Neural progenitor cell (in vitro differentiated cells): ENCODE results near the gene PLEKHO1. TPM values are rescaled to one million over a fixed set of nuclear protein-coding genes. Genes with fewer than 3 reads are reported as not detected.

Source experiments
- DNase-seq: peaks from one replicate; pipeline ENCODE4 v3.0.0-alpha.2; 2016; ENCODE audit warnings: low spot score
- H2AFZ ChIP-seq: fragments of 200-600 bp; sonication (generic); replicated peaks from 2 replicates; pipeline ENCODE4 v1.6.1; 2016; ENCODE audit warnings: antibody characterized with exemption
- H3F3A ChIP-seq: fragments of 200-600 bp; sonication (generic); 2 replicates; pipeline ENCODE4 v1.6.1; 2016; ENCODE audit warnings: antibody characterized with exemption, low read depth
- H3K27ac ChIP-seq: fragments of 200-600 bp; sonication (generic); 2 replicates; pipeline ENCODE4 v1.5.1; 2016; ENCODE audit warnings: mild to moderate bottlenecking
- H3K27me3 ChIP-seq: fragments of 200-600 bp; sonication (generic); 2 replicates; pipeline ENCODE4 v1.6.1; 2016; ENCODE audit warnings: mild to moderate bottlenecking, moderate library complexity
- H3K36me3 ChIP-seq: fragments of 200-600 bp; sonication (generic); 2 replicates; pipeline ENCODE4 v1.5.1; 2016
- H3K4me1 ChIP-seq: fragments of 200-600 bp; sonication (generic); 2 replicates; pipeline ENCODE4 v1.6.1; 2016; ENCODE audit warnings: mixed run types
- H3K4me2 ChIP-seq: fragments of 200-600 bp; sonication (generic); 2 replicates; pipeline ENCODE4 v1.6.1; 2016
- H3K4me3 ChIP-seq: fragments of 200-600 bp; sonication (generic); 2 replicates; pipeline ENCODE4 v1.5.1; 2016
- H3K79me2 ChIP-seq: fragments of 200-600 bp; sonication (generic); 2 replicates; pipeline ENCODE4 v1.6.1; 2016; ENCODE audit warnings: low read depth
- H3K9ac ChIP-seq: fragments of 200-600 bp; sonication (generic); 2 replicates; pipeline ENCODE4 v1.6.1; 2016
- H3K9me3 ChIP-seq: fragments of 200-600 bp; sonication (generic); 2 replicates; pipeline ENCODE4 v1.5.1; 2016; ENCODE audit warnings: low read depth
- H4K20me1 ChIP-seq: fragments of 200-600 bp; sonication (generic); 2 replicates; pipeline ENCODE4 v1.6.1; 2016; ENCODE audit warnings: low read depth
- H3K27ac Mint-ChIP-seq: 3 replicates; pipeline ENCODE4 v1.8.0; 2021; ENCODE audit warnings: mixed read lengths
- H3K27me3 Mint-ChIP-seq: 2 replicates; pipeline ENCODE4 v1.8.0; 2022; ENCODE audit warnings: low read depth, mild to moderate bottlenecking, inconsistent platforms, moderate library complexity, mixed read lengths; ENCODE audit not compliant: insufficient read depth
- H3K36me3 Mint-ChIP-seq: 3 replicates; pipeline ENCODE4 v1.8.0; 2021; ENCODE audit warnings: mixed read lengths
- H3K4me1 Mint-ChIP-seq: 3 replicates; pipeline ENCODE4 v1.8.0; 2021; ENCODE audit warnings: mixed read lengths
- H3K4me3 Mint-ChIP-seq: 3 replicates; pipeline ENCODE4 v1.8.0; 2021; ENCODE audit warnings: mild to moderate bottlenecking, moderate library complexity, mixed read lengths
- H3K9me3 Mint-ChIP-seq: 3 replicates; pipeline ENCODE4 v1.8.0; 2020; ENCODE audit warnings: mixed read lengths
- CTCF ChIP-seq: fragments of 200-600 bp; sonication (generic); IDR thresholded peaks from 2 replicates; pipeline ENCODE4 v1.5.1; 2017; ENCODE audit warnings: antibody characterized with exemption, mild to moderate bottlenecking
- EZH2 ChIP-seq: fragments of 200-600 bp; sonication (generic); IDR thresholded peaks from 2 replicates; pipeline ENCODE4 v1.6.1; 2017; ENCODE audit warnings: antibody characterized with exemption, mild to moderate bottlenecking, moderate library complexity
- EZH2phosphoT487 ChIP-seq: fragments of 200-600 bp; sonication (generic); IDR thresholded peaks from 2 replicates; pipeline ENCODE4 v1.6.1; 2017; ENCODE audit warnings: antibody characterized with exemption
- total RNA-seq: library from RNA; depleted of rRNA; stranded (reverse); fragments of >200 nt; gene quantifications from 2 replicates; pipeline ENCODE4 v1.2.3, GENCODE V29; 2015; ENCODE audit warnings: low replicate concordance

PLEKHO1 gene
- total RNA-seq, 1 donor from 2014 or later, result 39.3 TPM

- Histone ChIP-seq H2AFZ (no peak overlapping the region), H3K4me3 (no peak overlapping the region), H3K4me1 (no peaks in the 10 kb centered on the region), H3K27me3 (no peaks in the 10 kb centered on the region), H3F3A (no peaks in the 10 kb centered on the region), H3K4me2 (no peak overlapping the region), H3K9me3 (no peaks in the 10 kb centered on the region), H4K20me1 (no peaks in the 10 kb centered on the region), H3K79me2 (no peaks in the 10 kb centered on the region), H3K9ac (no peak overlapping the region), H3K36me3 (peaks cover 5% of the 10 kb centered on the region), H3K27ac (no peak overlapping the region)
- no peaks in the 10 kb centered on the region for H3K27me3 Mint-ChIP-seq
- H3K27ac Mint-ChIP-seq, result no peak overlapping the region
- no peak for DNase-seq
- no peak overlapping the region for H3K4me3 Mint-ChIP-seq
- no peaks in the 10 kb centered on the region for H3K4me1 Mint-ChIP-seq
- H3K9me3 Mint-ChIP-seq, result peaks cover 16% of the 10 kb centered on the region
- peaks cover 39% of the 10 kb centered on the region for H3K36me3 Mint-ChIP-seq
- TF ChIP-seq CTCF, result no peak
Observed at GRCh38 chr1:150109586-150109985, 40.1 kb upstream of the PLEKHO1 start.

GRCh38 chr1:150110116-150110515, 39.6 kb upstream of the PLEKHO1 start:
- Mint-ChIP-seq H3K4me1 (no peaks in the 10 kb centered on the region), H3K4me3 (no peak overlapping the region), H3K36me3 (peaks cover 38% of the 10 kb centered on the region), H3K27ac (no peak overlapping the region), H3K27me3 (no peaks in the 10 kb centered on the region), H3K9me3 (peaks cover 16% of the 10 kb centered on the region)
- Histone ChIP-seq H3K4me2 (no peak overlapping the region), H3K4me3 (no peak overlapping the region), H2AFZ (no peak overlapping the region), H3K27me3 (no peaks in the 10 kb centered on the region), H3K4me1 (no peaks in the 10 kb centered on the region), H3F3A (no peaks in the 10 kb centered on the region), H4K20me1 (no peaks in the 10 kb centered on the region), H3K79me2 (no peaks in the 10 kb centered on the region), H3K36me3 (peaks cover 4% of the 10 kb centered on the region), H3K9me3 (peaks cover 2% of the 10 kb centered on the region), H3K9ac (no peak overlapping the region), H3K27ac (no peak overlapping the region)
- no peak for DNase-seq
- TF ChIP-seq EZH2 (no peak), CTCF (no peak), EZH2phosphoT487 (no peak)

- no peak overlapping the region for H3K27ac Mint-ChIP-seq
- H3K4me1 ChIP-seq, result no peaks in the 10 kb centered on the region
- H3K4me1 Mint-ChIP-seq, result no peaks in the 10 kb centered on the region
- H3K27ac ChIP-seq, result no peak overlapping the region
- no peaks in the 10 kb centered on the region for H3F3A ChIP-seq
- H3K4me3 ChIP-seq, result no peak overlapping the region
- peaks cover 4% of the 10 kb centered on the region for H3K9me3 ChIP-seq
- peaks cover 4% of the 10 kb centered on the region for H3K36me3 ChIP-seq
- H3K36me3 Mint-ChIP-seq, result peaks cover 37% of the 10 kb centered on the region
- H3K27me3 Mint-ChIP-seq, result no peaks in the 10 kb centered on the region
- no peak overlapping the region for H2AFZ ChIP-seq
- H3K27me3 ChIP-seq, result no peaks in the 10 kb centered on the region
- no peak for DNase-seq
- no peak overlapping the region for H3K4me2 ChIP-seq
- no peaks in the 10 kb centered on the region for H4K20me1 ChIP-seq
- H3K4me3 Mint-ChIP-seq, result no peak overlapping the region
- no peaks in the 10 kb centered on the region for H3K79me2 ChIP-seq
- peaks cover 22% of the 10 kb centered on the region for H3K9me3 Mint-ChIP-seq
- TF ChIP-seq EZH2 (no peak), CTCF (no peak), EZH2phosphoT487 (no peak)
- H3K9ac ChIP-seq, result no peak overlapping the region
Observed at GRCh38 chr1:150111670-150112069, 38.0 kb upstream of the PLEKHO1 start.

- Mint-ChIP-seq H3K27me3 (no peaks in the 10 kb centered on the region), H3K4me1 (no peaks in the 10 kb centered on the region), H3K9me3 (peaks cover 22% of the 10 kb centered on the region), H3K36me3 (peaks cover 29% of the 10 kb centered on the region), H3K27ac (no peak overlapping the region), H3K4me3 (no peak overlapping the region)
- Histone ChIP-seq H2AFZ (no peak overlapping the region), H3K79me2 (no peaks in the 10 kb centered on the region), H3K9me3 (peaks cover 4% of the 10 kb centered on the region), H3K9ac (no peak overlapping the region), H4K20me1 (no peaks in the 10 kb centered on the region), H3K36me3 (peaks cover 4% of the 10 kb centered on the region), H3K4me2 (no peak overlapping the region), H3K27ac (no peak overlapping the region), H3K4me1 (no peaks in the 10 kb centered on the region), H3F3A (no peaks in the 10 kb centered on the region), H3K27me3 (no peaks in the 10 kb centered on the region), H3K4me3 (no peak overlapping the region)
- no peak for DNase-seq
- TF ChIP-seq CTCF (no peak), EZH2phosphoT487 (no peak), EZH2 (no peak)
Observed at GRCh38 chr1:150115121-150115520, 34.6 kb upstream of the PLEKHO1 start.
